Cardiac muscle cell (in vitro differentiated cells and primary cell): ENCODE measurements around the gene TASP1. TPM values are rescaled to one million over a fixed set of nuclear protein-coding genes. Genes with fewer than 3 reads are reported as not detected.

Experiments
- DNase-seq, 2 donors: peaks; one replicate each; pipeline versions ENCODE4 v3.0.0 to v3.0.0-alpha.2; 2010 to 2017; ENCODE audit warnings: low read depth in 1 of 2, low spot score in 1 of 2
- H3K27ac ChIP-seq: fragments of 200-600 bp; sonication (generic); 2 replicates; pipeline ENCODE4 v1.5.1; 2016
- H3K27me3 ChIP-seq: fragments of 200-600 bp; sonication (generic); 2 replicates; pipeline ENCODE4 v1.6.0; 2016; ENCODE audit warnings: control low read depth
- H3K36me3 ChIP-seq: fragments of 200-600 bp; sonication (generic); 2 replicates; pipeline ENCODE4 v1.5.1; 2016; ENCODE audit warnings: control low read depth
- H3K4me1 ChIP-seq: fragments of 200-600 bp; sonication (generic); 2 replicates; pipeline ENCODE4 v1.8.1; 2017; ENCODE audit warnings: low read depth, mild to moderate bottlenecking, mixed run types
- H3K4me3 ChIP-seq: fragments of 200-600 bp; sonication (generic); 2 replicates; pipeline ENCODE4 v1.5.1; 2016; ENCODE audit warnings: mild to moderate bottlenecking
- H3K9me3 ChIP-seq: fragments of 200-600 bp; sonication (generic); 2 replicates; pipeline ENCODE4 v1.5.1; 2017; ENCODE audit warnings: low read depth, mild to moderate bottlenecking, control low read depth
- CTCF ChIP-seq: IDR thresholded peaks from 2 replicates; pipeline ENCODE4 v1.5.1; 2012; ENCODE audit warnings: low read depth, mild to moderate bottlenecking, low read length
- polyA plus RNA-seq: library from polyadenylated mRNA; unstranded; fragments of >200 nt; fragmentation: Nextera tagmentation; extraction: Ambion mirVana; gene quantifications from 2 replicates; pipeline ENCODE4 v1.2.1, GENCODE V29; 2016
- total RNA-seq: library from RNA; depleted of rRNA; stranded (reverse); fragments of >200 nt; gene quantifications from 2 replicates; pipeline ENCODE4 v1.2.3, GENCODE V29; 2016

TASP1 gene
- total and polyA plus RNA-seq, 2 experiments from 2014 or later = 9.3 to 12.6 TPM

GRCh38 chr20:13581451-13581850, 57.3 kb downstream of the TASP1 start:
- no peak overlapping the region for H3K4me3 ChIP-seq
- no peaks in the 10 kb centered on the region for H3K27me3 ChIP-seq
- DNase-seq = no peak
- no peak overlapping the region for H3K27ac ChIP-seq
- no peaks in the 10 kb centered on the region for H3K4me1 ChIP-seq
- TF ChIP-seq CTCF = no peak
- H3K9me3 ChIP-seq = no peaks in the 10 kb centered on the region
- H3K36me3 ChIP-seq = peaks cover 8% of the 10 kb centered on the region

- TF ChIP-seq CTCF = no peak
- Histone ChIP-seq H3K36me3 (peaks cover 8% of the 10 kb centered on the region), H3K27me3 (no peaks in the 10 kb centered on the region), H3K9me3 (no peaks in the 10 kb centered on the region), H3K27ac (no peak overlapping the region), H3K4me1 (no peaks in the 10 kb centered on the region), H3K4me3 (no peak overlapping the region)
- DNase-seq = no peak
These were observed 58.0 kb downstream of the TASP1 start for GRCh38 chr20:13580707-13581106.

GRCh38 chr20:13574071-13574470, 64.7 kb downstream of the TASP1 start:
- no peaks in the 10 kb centered on the region for H3K4me1 ChIP-seq
- TF ChIP-seq CTCF = no peak
- no peak overlapping the region for H3K27ac ChIP-seq
- no peaks in the 10 kb centered on the region for H3K27me3 ChIP-seq
- peaks cover 3% of the 10 kb centered on the region for H3K36me3 ChIP-seq
- no peak overlapping the region for H3K4me3 ChIP-seq
- DNase-seq = no peak
- no peaks in the 10 kb centered on the region for H3K9me3 ChIP-seq

- no peak for DNase-seq
- no peaks in the 10 kb centered on the region for H3K36me3 ChIP-seq
- no peak overlapping the region for H3K27ac ChIP-seq
- H3K4me1 ChIP-seq = no peaks in the 10 kb centered on the region
- H3K9me3 ChIP-seq = no peaks in the 10 kb centered on the region
- no peak for TF ChIP-seq CTCF
- H3K27me3 ChIP-seq = no peaks in the 10 kb centered on the region
- H3K4me3 ChIP-seq = no peak overlapping the region
These were observed 67.1 kb downstream of the TASP1 start for GRCh38 chr20:13571662-13572061.

- Histone ChIP-seq H3K4me3 (no peak overlapping the region), H3K4me1 (no peaks in the 10 kb centered on the region), H3K36me3 (no peaks in the 10 kb centered on the region), H3K27ac (no peak overlapping the region), H3K27me3 (no peaks in the 10 kb centered on the region), H3K9me3 (no peaks in the 10 kb centered on the region)
- peak in 1 of 2 donors; percentile 59 for DNase-seq
- no peak for TF ChIP-seq CTCF
These were observed 71.1 kb downstream of the TASP1 start for GRCh38 chr20:13567663-13568062.

- Histone ChIP-seq H3K27ac (no peak overlapping the region), H3K27me3 (no peaks in the 10 kb centered on the region), H3K9me3 (no peaks in the 10 kb centered on the region), H3K36me3 (no peaks in the 10 kb centered on the region), H3K4me3 (no peak overlapping the region), H3K4me1 (no peaks in the 10 kb centered on the region)
- DNase-seq = no peak
- no peak for TF ChIP-seq CTCF
These were observed 74.9 kb downstream of the TASP1 start for GRCh38 chr20:13563854-13564253.
